HepG2 (cell line): Measurements from ENCODE around the gene GPR62. TPM values are rescaled to one million over a fixed set of nuclear protein-coding genes. Genes with fewer than 3 reads are reported as not detected.

Experiments
- AHDC1 ChIP-seq: sonication (generic); formaldehyde crosslinking; IDR thresholded peaks from 2 replicates; pipeline ENCODE4 v1.5.1; 2020; ENCODE audit warnings: mild to moderate bottlenecking, missing genetic modification reagents, borderline replicate concordance
- BCLAF1 ChIP-seq: fragments of 450-650 bp; IDR thresholded peaks from 2 replicates; pipeline ENCODE4 v1.6.1; 2017; ENCODE audit warnings: mild to moderate bottlenecking
- BORCS8-MEF2B ChIP-seq: sonication (generic); formaldehyde crosslinking; IDR thresholded peaks from 2 replicates; pipeline ENCODE4 v1.8.0; 2022; ENCODE audit warnings: mild to moderate bottlenecking, missing genetic modification reagents
- BRD4 ChIP-seq: sonication (generic); formaldehyde crosslinking; IDR thresholded peaks from 2 replicates; pipeline ENCODE4 v1.4.0; 2020; ENCODE audit warnings: missing genetic modification reagents
- DNMT3B ChIP-seq: conservative IDR thresholded peaks from 2 replicates; pipeline ENCODE4 v1.6.1; 2016; ENCODE audit warnings: missing biosample characterization, control low read depth
- HMGA1 ChIP-seq: sonication (generic); formaldehyde crosslinking; conservative IDR thresholded peaks from 2 replicates; pipeline ENCODE4 v1.4.0; 2020; ENCODE audit warnings: missing genetic modification reagents
- KMT2A ChIP-seq: sonication (generic); formaldehyde crosslinking; IDR thresholded peaks from 2 replicates; pipeline ENCODE4 v1.4.0; 2020; ENCODE audit warnings: missing genetic modification reagents
- PAWR ChIP-seq: sonication (generic); formaldehyde crosslinking; IDR thresholded peaks from 2 replicates; pipeline ENCODE4 v1.4.0; 2020; ENCODE audit warnings: missing genetic modification reagents, mild to moderate bottlenecking, borderline replicate concordance
- PITX1 ChIP-seq: sonication (generic); formaldehyde crosslinking; IDR thresholded peaks from 2 replicates; pipeline ENCODE4 v1.5.1; 2020; ENCODE audit warnings: mild to moderate bottlenecking, missing genetic modification reagents
- PTBP1 ChIP-seq: fragments of 200-400 bp; formaldehyde crosslinking; IDR thresholded peaks from 2 replicates; pipeline ENCODE4 v1.6.1; 2018; ENCODE audit warnings: low read length, low read depth; ENCODE audit not compliant: poor library complexity, severe bottlenecking
- RFXAP ChIP-seq: sonication (generic); formaldehyde crosslinking; IDR thresholded peaks from 2 replicates; pipeline ENCODE4 v1.4.0; 2020; ENCODE audit warnings: missing genetic modification reagents, borderline replicate concordance
- SKI ChIP-seq: fragments of 450-650 bp; IDR thresholded peaks from one replicate; pipeline ENCODE4 v1.6.1; 2018; ENCODE audit warnings: mild to moderate bottlenecking; ENCODE audit not compliant: partially characterized antibody
- SOX6 ChIP-seq, 2 experiments: fragments of 450-650 bp in 1 of 2; sonication (generic) in 1 of 2; formaldehyde crosslinking in 1 of 2; IDR thresholded peaks; 2 replicates each; pipeline versions ENCODE4 v1.4.0 to v1.6.1; 2017 to 2020; ENCODE audit warnings: antibody characterized with exemption in 1 of 2, mild to moderate bottlenecking in 1 of 2, missing genetic modification reagents in 1 of 2
- ZNF629 ChIP-seq: sonication (generic); formaldehyde crosslinking; conservative IDR thresholded peaks from 2 replicates; pipeline ENCODE4 v1.5.0; 2020; ENCODE audit warnings: missing genetic modification reagents
- ZNF75D ChIP-seq: sonication (generic); formaldehyde crosslinking; IDR thresholded peaks from 2 replicates; pipeline ENCODE4 v1.8.1; 2023; ENCODE audit warnings: missing genetic modification reagents, mild to moderate bottlenecking, borderline replicate concordance
- ZNF768 ChIP-seq: sonication (generic); formaldehyde crosslinking; IDR thresholded peaks from 2 replicates; pipeline ENCODE4 v1.4.0; 2020; ENCODE audit warnings: missing genetic modification reagents
- ZNF792 ChIP-seq: IDR thresholded peaks from 2 replicates; pipeline ENCODE4 v1.6.1; 2016
- polyA plus RNA-seq, 8 experiments: library from polyadenylated mRNA; depleted of rRNA in 3 of 8; stranded (reverse) in 7 of 8; unstranded in 1 of 8; fragments of >200 nt; fragmentation: Illumina TruSeq in 4 of 8; extraction: Trizol in 4 of 8; gene quantifications; 2 replicates each; pipeline versions ENCODE4 v1.2.1 to v1.2.3, GENCODE V29; 2011 to 2016; ENCODE audit warnings: low read depth in 4 of 8, missing spikeins in 1 of 8, mixed read lengths in 1 of 8; ENCODE audit not compliant: insufficient read depth in 1 of 8
- total RNA-seq, 5 experiments: library from RNA; depleted of rRNA; stranded (reverse); fragments of >200 nt; fragmentation: Illumina TruSeq; extraction: Trizol; gene quantifications; 2 replicates each; pipeline ENCODE4 v1.2.3, GENCODE V29; 2016; ENCODE audit warnings: low read depth in 1 of 5

GPR62 gene
- total and polyA plus RNA-seq, 2 of the 13 experiments (the other 11 are each of a cell fraction or from before 2014, with no cell fraction given): not detected

GRCh38 chr3:52001443-52001974 is 46.3 kb downstream of the GPR62 start (continued):
- no peak for TF ChIP-seq KMT2A (CRISPR knock-in tag)
- no peak for TF ChIP-seq AHDC1 (CRISPR knock-in tag)
- no peak for TF ChIP-seq PTBP1
- 0 out of 2 replicates have a peak, but pooled peaks have one; percentile 57 for TF ChIP-seq PITX1 (CRISPR knock-in tag)
- TF ChIP-seq PAWR (CRISPR knock-in tag): no peak
- TF ChIP-seq ZNF768 (CRISPR knock-in tag): peak; percentile 11; the same call in 1 of the 2 replicates
- peak; percentile 62; the same call in 1 of the 2 replicates for TF ChIP-seq ZNF629
- TF ChIP-seq BRD4 (CRISPR knock-in tag): no peak
- no peak for TF ChIP-seq HMGA1 (CRISPR knock-in tag)
- TF ChIP-seq BORCS8-MEF2B (CRISPR knock-in tag): peak; percentile 22; the same call in 1 of the 2 replicates
- TF ChIP-seq DNMT3B (CRISPR knock-in tag): no peak
- no peak for TF ChIP-seq BCLAF1
- TF ChIP-seq SKI: no peak
- 0 out of 2 replicates have a peak, but pooled peaks have one; percentile 30 for TF ChIP-seq ZNF792
- no peak for TF ChIP-seq ZNF75D (CRISPR knock-in tag)
- no peak for TF ChIP-seq RFXAP
- TF ChIP-seq SOX6 (IDR thresholded peaks at IDR 0.05): no peak
- peak; percentile 46 for TF ChIP-seq SOX6 (CRISPR knock-in tag; IDR thresholded peaks at IDR 0.05)
